ENCODE measurements around the gene SPRR5.
A peak's percentile ranks its signal among the peaks of the same experiment; 100 is the strongest.

Gene SPRR5

GRCh38 chr1:152946651-152947256 is at the start of gene SPRR5:
Gene SPRR5 (plus strand): TSS chr1:152947206. CDS start chr1:152948555, 1,349 bp downstream.
- DNase-seq (ENCODE audit: low spot score), result no peak

- no peak for DNase-seq (ENCODE audit: low spot score)
These were observed 48.0 kb upstream of the SPRR5 start for GRCh38 chr1:152899027-152899426.

- no peak for DNase-seq (ENCODE audit: low spot score)
These were observed 47.1 kb upstream of the SPRR5 start for GRCh38 chr1:152899883-152900282.

- DNase-seq (ENCODE audit: low spot score), result no peak
These were observed 45.4 kb upstream of the SPRR5 start for GRCh38 chr1:152901631-152902030.

GRCh38 chr1:152902636-152903035 is 44.4 kb upstream of the SPRR5 start:
- DNase-seq (ENCODE audit: low spot score), result no peak

GRCh38 chr1:152904688-152905440 is 42.1 kb upstream of the SPRR5 start:
- DNase-seq (ENCODE audit: low spot score), result no peak

- DNase-seq (ENCODE audit: low spot score), result peak; percentile 32
These were observed 40.9 kb upstream of the SPRR5 start for GRCh38 chr1:152906023-152906565.

GRCh38 chr1:152907686-152908601 is 39.1 kb upstream of the SPRR5 start, which contains the start of gene IVL:
Gene IVL (plus strand): TSS chr1:152908546. CDS start chr1:152909798, 1,252 bp downstream.
- DNase-seq (ENCODE audit: low spot score), result no peak

- DNase-seq (ENCODE audit: low spot score), result no peak
These were observed 37.8 kb upstream of the SPRR5 start for GRCh38 chr1:152909206-152909605.

GRCh38 chr1:152912471-152912870 is 34.5 kb upstream of the SPRR5 start:
- DNase-seq (ENCODE audit: low spot score), result no peak

- DNase-seq (ENCODE audit: low spot score), result no peak
These were observed 34.1 kb upstream of the SPRR5 start for GRCh38 chr1:152912900-152913299.

GRCh38 chr1:152917794-152918193 is 29.2 kb upstream of the SPRR5 start:
- peak; percentile 34 for DNase-seq (ENCODE audit: low spot score)

- no peak for DNase-seq (ENCODE audit: low spot score)
These were observed 27.9 kb upstream of the SPRR5 start for GRCh38 chr1:152919071-152919470.

- no peak for DNase-seq (ENCODE audit: low spot score)
These were observed 22.8 kb upstream of the SPRR5 start for GRCh38 chr1:152924191-152924590.

GRCh38 chr1:152926091-152926490 is 20.9 kb upstream of the SPRR5 start:
- DNase-seq (ENCODE audit: low spot score), result peak; percentile 40

- no peak for DNase-seq (ENCODE audit: low spot score)
These were observed 18.3 kb upstream of the SPRR5 start for GRCh38 chr1:152928671-152929070.

GRCh38 chr1:152932170-152932811 is 14.7 kb upstream of the SPRR5 start:
- no peak for DNase-seq (ENCODE audit: low spot score)

GRCh38 chr1:152933196-152933595 is 13.8 kb upstream of the SPRR5 start:
- DNase-seq (ENCODE audit: low spot score), result no peak

GRCh38 chr1:152940614-152941013 is 6.4 kb upstream of the SPRR5 start:
- DNase-seq (ENCODE audit: low spot score), result no peak

GRCh38 chr1:152941037-152941711 is 5.8 kb upstream of the SPRR5 start:
- no peak for DNase-seq (ENCODE audit: low spot score)

GRCh38 chr1:152942161-152942560 is 4.8 kb upstream of the SPRR5 start:
- no peak for DNase-seq (ENCODE audit: low spot score)
